ENCODE results near the gene PORCN.

GRCh38 chrX:48532161-48532560 is 23.4 kb downstream of the PORCN start:
- TF ChIP-seq POLR2A (IDR thresholded peaks at IDR 0.05), result no peak
- TF ChIP-seq CTCF (IDR thresholded peaks at IDR 0.05), result no peak
